ENCODE measurements around the gene NCKAP5. TPM values are rescaled to one million over a fixed set of nuclear protein-coding genes. Genes with fewer than 3 reads are reported as not detected.

NCKAP5 gene
- total and polyA plus RNA-seq, 2 of the 13 experiments (the other 11 are each of a cell fraction or from before 2014, with no cell fraction given): 0.01 TPM; not detected in 1

- DNase-seq (ENCODE audit: low spot score) (no peak), ATAC-seq (peak; percentile 40; the same call in 1 of the 3 replicates), FAIRE-seq (no peak)
- ChIA-PET CTCF (ENCODE audit: low intra/inter-chr PET ratio, low total read pairs) (no interaction called here), POLR2A (no interaction called here)
- WGBS (ENCODE audit: low lambda C conversion rate): 34% methylated on average over 6 of the region's 6 CpGs
- Histone ChIP-seq H2AFZ (ENCODE audit: low read length) (no peak overlapping the region), H3K27me3 (ENCODE audit: control insufficient read depth in 1 of 2, insufficient read depth in 2 of 2, low read length in 2 of 2) (no peaks in the 10 kb centered on the region), H3K4me2 (ENCODE audit: low read depth, low read length) (no peak overlapping the region), H3K36me3 (replicated peaks in 1 of 2; ENCODE audit: control insufficient read depth in 1 of 2, insufficient read depth in 2 of 2, low read length in 2 of 2) (no peaks in the 10 kb centered on the region), H3K9ac (ENCODE audit: insufficient read depth, low read depth, low read length) (no peak overlapping the region), H3K4me1 (ENCODE audit: insufficient read depth, low read length) (0 out of 2 replicates have a peak, but pooled peaks cover 4% of the 10 kb centered on the region), H3K27ac (ENCODE audit: extremely low read length, insufficient read depth, low read length) (no peak overlapping the region), H3K4me3 (replicated peaks in 1 of 3; ENCODE audit: insufficient read depth in 1 of 3, low read depth in 2 of 3, low read length in 3 of 3) (no peak overlapping the region), H4K20me1 (ENCODE audit: insufficient read depth, low read length) (no peaks in the 10 kb centered on the region), H3K9me3 (ENCODE audit: low read length) (no peaks in the 10 kb centered on the region), H3K79me2 (ENCODE audit: insufficient read depth, low read length) (no peaks in the 10 kb centered on the region)
- no TSS peak for BruUV-seq (replicated peaks)
- in situ Hi-C loops (cut with HindIII; ENCODE audit: extremely low pct_ligation_motif_present, low pct_unique_long_range_greater_than_20kb): no loop called here
- intact Hi-C loops (cut with micrococcal nuclease; ENCODE audit: unreplicated experiment): no loop called here
- TF ChIP-seq STAT6 (CRISPR knock-in tag; IDR thresholded peaks at IDR 0.05; ENCODE audit: borderline replicate concordance): no peak
- no peak for TF ChIP-seq DMTF1 (CRISPR knock-in tag; IDR thresholded peaks at IDR 0.05)
- no peak for TF ChIP-seq ZUFSP (CRISPR knock-in tag; IDR thresholded peaks at IDR 0.05; ENCODE audit: borderline replicate concordance)
- TF ChIP-seq HDAC6 (IDR thresholded peaks at IDR 0.05; ENCODE audit: low read depth, low read length): no peak
- no peak for TF ChIP-seq THRA (CRISPR knock-in tag; IDR thresholded peaks at IDR 0.05; ENCODE audit: borderline replicate concordance)
- no peak for TF ChIP-seq EP300 (IDR thresholded peaks at IDR 0.05; ENCODE audit: low read depth in 2 of 2, low read length in 2 of 2)
- TF ChIP-seq EP300 (CRISPR knock-in tag; IDR thresholded peaks at IDR 0.05; ENCODE audit: borderline replicate concordance): no peak
- TF ChIP-seq RAD21 (CRISPR knock-in tag; IDR thresholded peaks at IDR 0.05): no peak
- no peak for TF ChIP-seq CERS6 (CRISPR knock-in tag; IDR thresholded peaks at IDR 0.05)
- TF ChIP-seq ZNF563 (CRISPR knock-in tag; IDR thresholded peaks at IDR 0.05): no peak
- TF ChIP-seq EEA1 (CRISPR knock-in tag; IDR thresholded peaks at IDR 0.05; ENCODE audit: borderline replicate concordance): no peak
These were observed 156.4 kb downstream of the NCKAP5 start for GRCh38 chr2:133411857-133412256.

Data from HepG2 (cell line).